ENCODE results near the gene CCDC158.
"Not testable (repeated sequence)": the region's sequence is repeated elsewhere in the genome, so short reads cannot be mapped to it uniquely, and the experiment has no call there.

The CCDC158 gene

GRCh38 chr4:76430519-76431388 lies 9.8 kb upstream of the CCDC158 start:
- DNase-seq (ENCODE audit: insufficient read length, low spot score) = no peak
- FAIRE-seq = peak; percentile 92

- DNase-seq (ENCODE audit: insufficient read length, low spot score) = no peak
- FAIRE-seq = no peak
These were observed 8.7 kb upstream of the CCDC158 start for GRCh38 chr4:76429636-76430035.

GRCh38 chr4:76426272-76426671 lies 5.3 kb upstream of the CCDC158 start:
- FAIRE-seq = no peak

GRCh38 chr4:76423159-76423558 lies 2.2 kb upstream of the CCDC158 start:
- FAIRE-seq; DNase-seq (ENCODE audit: insufficient read length, low spot score): not testable (repeated sequence)

More at GRCh38 chr4:76426272-76426671, 5.3 kb upstream of the CCDC158 start:
- DNase-seq (ENCODE audit: insufficient read length, low spot score) = no peak

- no peak for FAIRE-seq
- no peak for DNase-seq (ENCODE audit: insufficient read length, low spot score)
These were observed 666 bp downstream of the CCDC158 start for GRCh38 chr4:76420188-76420761.

GRCh38 chr4:76410636-76411035 lies 10.3 kb downstream of the CCDC158 start:
- DNase-seq (ENCODE audit: insufficient read length, low spot score) = no peak
- no peak for FAIRE-seq

- FAIRE-seq (no peak), DNase-seq (ENCODE audit: insufficient read length, low spot score) (no peak)
These were observed 13.4 kb downstream of the CCDC158 start for GRCh38 chr4:76407440-76408119.

GRCh38 chr4:76406081-76406480 lies 14.9 kb downstream of the CCDC158 start:
- FAIRE-seq = no peak

GRCh38 chr4:76401654-76402053 lies 19.3 kb downstream of the CCDC158 start:
- FAIRE-seq (no peak), DNase-seq (ENCODE audit: insufficient read length, low spot score) (no peak)

More at GRCh38 chr4:76406081-76406480, 14.9 kb downstream of the CCDC158 start:
- no peak for DNase-seq (ENCODE audit: insufficient read length, low spot score)

GRCh38 chr4:76388160-76388908 lies 32.6 kb downstream of the CCDC158 start:
- FAIRE-seq (no peak), DNase-seq (ENCODE audit: insufficient read length, low spot score) (no peak)

- DNase-seq (ENCODE audit: insufficient read length, low spot score) (no peak), FAIRE-seq (no peak)
These were observed 34.2 kb downstream of the CCDC158 start for GRCh38 chr4:76386566-76387305.

- DNase-seq (ENCODE audit: insufficient read length, low spot score) (no peak), FAIRE-seq (no peak)
These were observed 35.0 kb downstream of the CCDC158 start for GRCh38 chr4:76385974-76386373.

- FAIRE-seq (no peak), DNase-seq (ENCODE audit: insufficient read length, low spot score) (no peak)
These were observed 36.9 kb downstream of the CCDC158 start for GRCh38 chr4:76384052-76384451.

- FAIRE-seq (no peak), DNase-seq (ENCODE audit: insufficient read length, low spot score) (no peak)
These were observed 37.9 kb downstream of the CCDC158 start for GRCh38 chr4:76383001-76383400.

GRCh38 chr4:76381986-76382385 lies 39.0 kb downstream of the CCDC158 start:
- FAIRE-seq (no peak), DNase-seq (ENCODE audit: insufficient read length, low spot score) (no peak)

GRCh38 chr4:76380561-76380960 lies 40.4 kb downstream of the CCDC158 start:
- FAIRE-seq (no peak), DNase-seq (ENCODE audit: insufficient read length, low spot score) (no peak)

- peak; percentile 6 for DNase-seq (ENCODE audit: insufficient read length, low spot score)
- no peak for FAIRE-seq
These were observed 43.0 kb downstream of the CCDC158 start for GRCh38 chr4:76377911-76378310.

- FAIRE-seq (no peak), DNase-seq (ENCODE audit: insufficient read length, low spot score) (no peak)
These were observed 43.5 kb downstream of the CCDC158 start for GRCh38 chr4:76377481-76377901.

GRCh38 chr4:76376534-76376933 lies 44.4 kb downstream of the CCDC158 start:
- FAIRE-seq (no peak), DNase-seq (ENCODE audit: insufficient read length, low spot score) (no peak)

GRCh38 chr4:76375703-76376102 lies 45.2 kb downstream of the CCDC158 start:
- FAIRE-seq = no peak
- no peak for DNase-seq (ENCODE audit: insufficient read length, low spot score)
